Measurements from ENCODE around the gene PVALEF. TPM values are rescaled to one million over a fixed set of nuclear protein-coding genes. Genes with fewer than 3 reads are reported as not detected.

The PVALEF gene
- total RNA-seq, 1 donor from 2014 or later: not detected

GRCh38 chr17:81121841-81122733, 43.2 kb upstream of the PVALEF start:
- Mint-ChIP-seq H3K27me3 (ENCODE audit: unreplicated experiment) (no peaks in the 10 kb centered on the region), H3K36me3 (ENCODE audit: unreplicated experiment) (no peaks in the 10 kb centered on the region)

GRCh38 chr17:81123052-81124048, 42.0 kb upstream of the PVALEF start:
- DNase-seq (ENCODE audit: extremely low spot score, unreplicated experiment): no peak
- no peak for TF ChIP-seq CTCF (IDR thresholded peaks at IDR 0.05)
- Mint-ChIP-seq H3K27me3 (ENCODE audit: unreplicated experiment) (no peaks in the 10 kb centered on the region), H3K4me1 (ENCODE audit: unreplicated experiment) (no peaks in the 10 kb centered on the region), H3K36me3 (ENCODE audit: unreplicated experiment) (no peaks in the 10 kb centered on the region), H3K4me3 (ENCODE audit: unreplicated experiment) (no peak overlapping the region), H3K9me3 (ENCODE audit: unreplicated experiment) (no peaks in the 10 kb centered on the region), H3K27ac (ENCODE audit: unreplicated experiment) (no peak overlapping the region)

More at GRCh38 chr17:81121841-81122733, 43.2 kb upstream of the PVALEF start:
- Mint-ChIP-seq H3K9me3 (ENCODE audit: unreplicated experiment) (no peaks in the 10 kb centered on the region), H3K27ac (ENCODE audit: unreplicated experiment) (no peak overlapping the region), H3K4me3 (ENCODE audit: unreplicated experiment) (no peak overlapping the region), H3K4me1 (ENCODE audit: unreplicated experiment) (no peaks in the 10 kb centered on the region)
- no peak for TF ChIP-seq CTCF (IDR thresholded peaks at IDR 0.05)
- no peak for DNase-seq (ENCODE audit: extremely low spot score, unreplicated experiment)

GRCh38 chr17:81124377-81124776, 40.9 kb upstream of the PVALEF start:
- TF ChIP-seq CTCF (IDR thresholded peaks at IDR 0.05): no peak
- H3K4me1 Mint-ChIP-seq (ENCODE audit: unreplicated experiment): no peaks in the 10 kb centered on the region
- H3K4me3 Mint-ChIP-seq (ENCODE audit: unreplicated experiment): no peak overlapping the region
- DNase-seq (ENCODE audit: extremely low spot score, unreplicated experiment): no peak
- no peaks in the 10 kb centered on the region for H3K9me3 Mint-ChIP-seq (ENCODE audit: unreplicated experiment)
- H3K27me3 Mint-ChIP-seq (ENCODE audit: unreplicated experiment): no peaks in the 10 kb centered on the region
- no peaks in the 10 kb centered on the region for H3K36me3 Mint-ChIP-seq (ENCODE audit: unreplicated experiment)
- H3K27ac Mint-ChIP-seq (ENCODE audit: unreplicated experiment): no peak overlapping the region

- no peak for TF ChIP-seq CTCF (IDR thresholded peaks at IDR 0.05)
- Mint-ChIP-seq H3K4me3 (ENCODE audit: unreplicated experiment) (no peak overlapping the region), H3K27ac (ENCODE audit: unreplicated experiment) (no peak overlapping the region), H3K36me3 (ENCODE audit: unreplicated experiment) (no peaks in the 10 kb centered on the region), H3K27me3 (ENCODE audit: unreplicated experiment) (no peaks in the 10 kb centered on the region), H3K9me3 (ENCODE audit: unreplicated experiment) (no peaks in the 10 kb centered on the region), H3K4me1 (ENCODE audit: unreplicated experiment) (no peaks in the 10 kb centered on the region)
- no peak for DNase-seq (ENCODE audit: extremely low spot score, unreplicated experiment)
Measured at GRCh38 chr17:81125573-81126081, 39.7 kb upstream of the PVALEF start.

Data from osteocyte (in vitro differentiated cells).